Head of caudate nucleus (tissue), 42 donors: ENCODE results near the gene ACTRT3.

Source experiments
- DNase-seq, 42 donors: peaks; one replicate each; pipeline versions ENCODE4 v3.0.0 to v3.0.0-alpha.2; 2020 to 2021; ENCODE audit warnings: mixed read lengths in 7 of 42
- intact Hi-C: fragments of 100-400 bp; cut with DNase I; formaldehyde crosslinking; loops from one replicate; pipeline ENCODE4 v1.15.0; 2022

Gene ACTRT3

GRCh38 chr3:169777822-169778221, 8.5 kb upstream of the ACTRT3 start:
- no peak for DNase-seq

GRCh38 chr3:169774186-169774585, 4.8 kb upstream of the ACTRT3 start:
- intact Hi-C loops, result no loop called here
- no peak for DNase-seq

More at GRCh38 chr3:169777822-169778221, 8.5 kb upstream of the ACTRT3 start:
- intact Hi-C loops, result no loop called here

- DNase-seq, result peak; percentile 89 to 98 (median 95)
- intact Hi-C loops, result no loop called here
Observed at GRCh38 chr3:169772897-169773816, 3.8 kb upstream of the ACTRT3 start, which contains the start of gene MYNN. TSS of gene MYNN (plus strand) at chr3:169773396. CDS start at chr3:169774296, 900 bp downstream.

GRCh38 chr3:169772305-169772896, 3.0 kb upstream of the ACTRT3 start:
- DNase-seq, result peak in 41 of 42 donors; percentile 60 to 90 (median 79)
- intact Hi-C loops, result no loop called here

GRCh38 chr3:169771497-169772304, 2.3 kb upstream of the ACTRT3 start:
- DNase-seq, result peak in 36 of 42 donors; percentile 9 to 86 (median 42)
- intact Hi-C loops, result no loop called here

- intact Hi-C loops, result no loop called here
- peak; percentile 83 to 97 (median 92) for DNase-seq
Observed at GRCh38 chr3:169764882-169765612, 4.3 kb downstream of the ACTRT3 start, which contains the start of gene TERC. TSS of gene TERC (minus strand) at chr3:169765060.

- DNase-seq, result peak in 41 of 42 donors; percentile 36 to 80 (median 66)
- intact Hi-C loops, result no loop called here
Observed at GRCh38 chr3:169764312-169764881, 5.0 kb downstream of the ACTRT3 start.

- DNase-seq, result no peak
- intact Hi-C loops, result no loop called here
Observed at GRCh38 chr3:169760479-169760878, 8.9 kb downstream of the ACTRT3 start.

GRCh38 chr3:169759256-169759655, 10.1 kb downstream of the ACTRT3 start:
- intact Hi-C loops, result no loop called here
- DNase-seq, result no peak

- intact Hi-C loops, result no loop called here
Observed at GRCh38 chr3:169758359-169758994, 10.9 kb downstream of the ACTRT3 start.

GRCh38 chr3:169755488-169755887, 13.9 kb downstream of the ACTRT3 start:
- intact Hi-C loops, result no loop called here
- DNase-seq, result no peak

More at GRCh38 chr3:169758359-169758994, 10.9 kb downstream of the ACTRT3 start:
- DNase-seq, result no peak

GRCh38 chr3:169754711-169755110, 14.7 kb downstream of the ACTRT3 start:
- DNase-seq, result no peak
- intact Hi-C loops, result no loop called here

- DNase-seq, result no peak
- intact Hi-C loops, result no loop called here
Observed at GRCh38 chr3:169751875-169752274, 17.5 kb downstream of the ACTRT3 start.

GRCh38 chr3:169750665-169751064, 18.7 kb downstream of the ACTRT3 start:
- no peak for DNase-seq
- intact Hi-C loops, result no loop called here

- no peak for DNase-seq
- intact Hi-C loops, result no loop called here
Observed at GRCh38 chr3:169748670-169749069, 20.7 kb downstream of the ACTRT3 start.

GRCh38 chr3:169746924-169747323, 22.4 kb downstream of the ACTRT3 start:
- DNase-seq, result no peak
- intact Hi-C loops, result no loop called here

GRCh38 chr3:169744366-169745054, 24.9 kb downstream of the ACTRT3 start:
- intact Hi-C loops, result no loop called here
- DNase-seq, result no peak
